Testis (tissue), 2 donors: ENCODE data around the gene TNFAIP1.

Experiments
- CTCF ChIP-seq, 3 experiments: fragments of 450-650 bp in 2 of 3; fragments of 200-600 bp in 1 of 3; sonication (generic) in 1 of 3; IDR thresholded peaks; one replicate each; pipeline ENCODE4 v1.5.1; 2016 to 2019; ENCODE audit warnings: antibody characterized with exemption in 3 of 3, mild to moderate bottlenecking in 2 of 3, moderate library complexity in 1 of 3
- POLR2A ChIP-seq: fragments of 450-650 bp; IDR thresholded peaks from one replicate; pipeline ENCODE4 v1.6.1; 2017; ENCODE audit warnings: antibody characterized with exemption, mild to moderate bottlenecking, moderate library complexity

- no peak for TF ChIP-seq POLR2A
- no peak for TF ChIP-seq CTCF (IDR thresholded peaks at IDR 0.05)
These were observed 49.8 kb downstream of the TNFAIP1 start for GRCh38 chr17:28385406-28385805.
